Measurements from ENCODE around the gene CORIN.

DNA sequence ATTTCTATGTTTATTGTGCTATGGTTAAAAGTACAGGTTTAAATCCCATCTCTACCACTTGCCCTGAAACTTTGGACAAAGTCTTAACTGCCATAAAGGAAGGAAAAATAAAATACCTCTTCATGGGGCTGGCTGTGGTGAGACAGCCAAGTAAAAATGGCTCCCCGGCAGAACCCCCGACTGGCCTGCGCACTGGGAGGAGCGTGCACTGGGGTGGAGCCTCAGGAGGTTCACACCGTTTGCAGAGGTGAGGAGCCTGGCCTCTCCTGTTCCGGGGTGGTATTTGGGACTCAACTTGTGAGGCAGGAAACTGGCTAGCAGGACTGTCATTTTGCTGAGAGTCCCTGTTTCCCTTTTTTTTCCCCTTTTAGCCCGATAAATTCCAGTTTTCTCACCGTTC lies 47.8 kb downstream of the CORIN start:
- TF ChIP-seq CTCF (IDR thresholded peaks at IDR 0.05; ENCODE audit: insufficient read depth, low read length, poor library complexity, severe bottlenecking) (no peak), EZH2phosphoT487 (conservative IDR thresholded peaks at IDR 0.05; ENCODE audit: low read length) (no peak)
